Measurements from ENCODE around the gene PPP1R7. TPM values are rescaled to one million over a fixed set of nuclear protein-coding genes. Genes with fewer than 3 reads are reported as not detected.

The PPP1R7 gene
- total and polyA plus RNA-seq, 2 of the 4 experiments (the other 2 are of a cell fraction) = 60.8 to 70.0 TPM

GRCh38 chr2:241198381-241199279, 48.4 kb downstream of the PPP1R7 start:
- H3K27ac ChIP-seq (ENCODE audit: insufficient read depth, low read length) = no peak overlapping the region
- no peak overlapping the region for H4K91ac ChIP-seq (ENCODE audit: insufficient read depth, low read depth, low read length)
- H3K18ac ChIP-seq (ENCODE audit: low read depth, low read length) = no peak overlapping the region
- peak overlapping the region; percentile 66 for H2AFZ ChIP-seq (replicated peaks; ENCODE audit: low read length, poor library complexity)
- H3K79me1 ChIP-seq (ENCODE audit: low read depth in 1 of 2, low read length in 2 of 2) = no peaks in the 10 kb centered on the region
- CTCF ChIA-PET = no interaction called here
- H2BK120ac ChIP-seq (ENCODE audit: low read depth, low read length) = no peak overlapping the region
- H3K56ac ChIP-seq (ENCODE audit: extremely low read depth, insufficient read depth, low read length) = no peak overlapping the region
- no peak overlapping the region for H2BK5ac ChIP-seq (ENCODE audit: low read depth, low read length, poor library complexity, severe bottlenecking)
- no peak overlapping the region for H4K5ac ChIP-seq (ENCODE audit: low read depth, low read length)
- intact Hi-C loops (cut with micrococcal nuclease) (no loop called here), dilution Hi-C loops (cut with HindIII; ENCODE audit: low sequenced_read_pairs, unreplicated experiment) (no loop called here), in situ Hi-C loops (cut with MboI; ENCODE audit: low sequenced_read_pairs) (no loop called here)
- no peak overlapping the region for H2BK15ac ChIP-seq (ENCODE audit: low read depth, low read length)
- H3K4me2 ChIP-seq (ENCODE audit: low read depth, low read length) = no peak overlapping the region
- H3K27me3 ChIP-seq (ENCODE audit: control insufficient read depth, insufficient read depth, low read length) = peaks cover 17% of the 10 kb centered on the region
- BruUV-seq (replicated peaks) = no TSS peak
- H3K9me3 ChIP-seq (ENCODE audit: control insufficient read depth, insufficient read depth, low read length) = no peaks in the 10 kb centered on the region
- H3K4ac ChIP-seq (ENCODE audit: low read depth, low read length) = no peak overlapping the region
- no peak overlapping the region for H2AK9ac ChIP-seq (replicated peaks; ENCODE audit: low read depth, low read length, poor library complexity)
- ATAC-seq (ENCODE audit: low read depth) (no peak), DNase-seq (no peak)
- no peak overlapping the region for H2AK5ac ChIP-seq (ENCODE audit: low read depth, low read length)
- H3K23ac ChIP-seq (ENCODE audit: low read depth, low read length) = no peak overlapping the region
- POLR2A ChIA-PET (ENCODE audit: unreplicated experiment) = no interaction called here
- H3K9ac ChIP-seq (ENCODE audit: low read depth, low read length) = no peak overlapping the region
- no peak overlapping the region for H2BK20ac ChIP-seq (ENCODE audit: low read depth, low read length)
- WGBS, 2 experiments (ENCODE audit: extremely low coverage in 2 of 2, insufficient read length in 1 of 2) = 62% methylated on average over 15 of the region's 27 CpGs; no CpG with 5 or more reads in 1 of the 2 experiments
- H3K36me3 ChIP-seq (ENCODE audit: control insufficient read depth, insufficient read depth, low read length) = no peaks in the 10 kb centered on the region
- no peak overlapping the region for H3K4me3 ChIP-seq (ENCODE audit: insufficient read depth, low read depth, low read length)
- no peak overlapping the region for H4K8ac ChIP-seq (ENCODE audit: low read depth in 2 of 2, low read length in 2 of 2)
- H3K4me1 ChIP-seq (ENCODE audit: control insufficient read depth, insufficient read depth, low read length) = no peaks in the 10 kb centered on the region
- no peak overlapping the region for H3K14ac ChIP-seq (replicated peaks; ENCODE audit: low read depth, low read length)
- TF ChIP-seq CHD1 (IDR thresholded peaks at IDR 0.05; ENCODE audit: low read depth, low read length) (no peak), RAD21 (IDR thresholded peaks at IDR 0.05; ENCODE audit: low read length) (no peak), RCOR1 (IDR thresholded peaks at IDR 0.05; ENCODE audit: insufficient replicate concordance, low read length) (no peak), MXI1 (IDR thresholded peaks at IDR 0.05; ENCODE audit: borderline replicate concordance, low read depth, low read length) (no peak), POLR2A (IDR thresholded peaks at IDR 0.05; ENCODE audit: low read depth, low read length) (no peak), CEBPB (IDR thresholded peaks at IDR 0.05; ENCODE audit: low read depth, low read length) (no peak), USF2 (IDR thresholded peaks at IDR 0.05; ENCODE audit: low read depth, low read length) (no peak), NFE2L2 (IDR thresholded peaks at IDR 0.05; ENCODE audit: low read depth, low read length) (no peak), CTCF (conservative IDR thresholded peaks at IDR 0.05; ENCODE audit: low read depth, low read length) (no peak), FOS (IDR thresholded peaks at IDR 0.05; ENCODE audit: low read depth, low read length) (no peak), BHLHE40 (IDR thresholded peaks at IDR 0.05; ENCODE audit: low read depth, low read length) (no peak), MAZ (IDR thresholded peaks at IDR 0.05; ENCODE audit: borderline replicate concordance, low read depth, low read length) (no peak), MAFK (IDR thresholded peaks at IDR 0.05; ENCODE audit: low read depth, low read length) (no peak), ELK1 (IDR thresholded peaks at IDR 0.05; ENCODE audit: borderline replicate concordance, low read depth, low read length) (no peak), SMC3 (IDR thresholded peaks at IDR 0.05; ENCODE audit: low read depth, low read length) (no peak)
- no peaks in the 10 kb centered on the region for H4K20me1 ChIP-seq (ENCODE audit: insufficient read depth, low read length)
- H3K9me1 ChIP-seq (ENCODE audit: insufficient read depth, low read length) = no peaks in the 10 kb centered on the region

Data from IMR-90 (cell line).